Neural crest cell (in vitro differentiated cells): Measurements from ENCODE around the gene CYTH4. TPM values are rescaled to one million over a fixed set of nuclear protein-coding genes. Genes with fewer than 3 reads are reported as not detected.

Experiments
- DNase-seq: peaks from one replicate; pipeline ENCODE4 v3.0.0; 2021; ENCODE audit warnings: low read depth, mixed read lengths, low spot score
- H3K27ac Mint-ChIP-seq: one replicate; pipeline ENCODE4 v1.8.0; 2021; ENCODE audit warnings: mild to moderate bottlenecking, mixed read lengths; ENCODE audit not compliant: unreplicated experiment
- H3K27me3 Mint-ChIP-seq: 2 replicates; pipeline ENCODE4 v1.8.0; 2021; ENCODE audit warnings: low read depth, mild to moderate bottlenecking, mixed read lengths
- H3K36me3 Mint-ChIP-seq: 2 replicates; pipeline ENCODE4 v1.8.0; 2021; ENCODE audit warnings: low read depth, mild to moderate bottlenecking, mixed read lengths
- H3K4me1 Mint-ChIP-seq: 2 replicates; pipeline ENCODE4 v1.8.0; 2021; ENCODE audit warnings: mixed read lengths
- H3K4me3 Mint-ChIP-seq: one replicate; pipeline ENCODE4 v1.8.0; 2021; ENCODE audit warnings: mild to moderate bottlenecking, mixed read lengths
- H3K9me3 Mint-ChIP-seq: 2 replicates; pipeline ENCODE4 v1.8.0; 2021; ENCODE audit warnings: mixed read lengths
- CTCF ChIP-seq: fragments of 200-600 bp; sonication (generic); conservative IDR thresholded peaks from 2 replicates; pipeline ENCODE4 v1.5.0; 2021; ENCODE audit warnings: antibody characterized with exemption, mild to moderate bottlenecking
- total RNA-seq: library from RNA; stranded (reverse); gene quantifications from 2 replicates; pipeline ENCODE4 v1.2.1, GENCODE V29; 2021

CYTH4 gene
- total RNA-seq, 1 donor from 2014 or later: not detected

GRCh38 chr22:37254209-37254866, 28.0 kb upstream of the CYTH4 start:
- no peak for TF ChIP-seq CTCF
- Mint-ChIP-seq H3K4me3 (no peak overlapping the region), H3K27ac (no peak overlapping the region), H3K27me3 (peaks cover 45% of the 10 kb centered on the region), H3K36me3 (no peaks in the 10 kb centered on the region), H3K9me3 (no peaks in the 10 kb centered on the region), H3K4me1 (peaks cover 8% of the 10 kb centered on the region)
- no peak for DNase-seq

- no peaks in the 10 kb centered on the region for H3K36me3 Mint-ChIP-seq
- H3K27ac Mint-ChIP-seq: no peak overlapping the region
- H3K4me1 Mint-ChIP-seq: peaks cover 13% of the 10 kb centered on the region
- H3K9me3 Mint-ChIP-seq: no peaks in the 10 kb centered on the region
- peaks cover 50% of the 10 kb centered on the region for H3K27me3 Mint-ChIP-seq
- DNase-seq: no peak
- H3K4me3 Mint-ChIP-seq: no peak overlapping the region
- no peak for TF ChIP-seq CTCF
These were observed 27.5 kb upstream of the CYTH4 start for GRCh38 chr22:37254867-37255233.

GRCh38 chr22:37255558-37256006, 26.7 kb upstream of the CYTH4 start:
- Mint-ChIP-seq H3K27me3 (peaks cover 55% of the 10 kb centered on the region), H3K27ac (no peak overlapping the region), H3K9me3 (no peaks in the 10 kb centered on the region), H3K36me3 (no peaks in the 10 kb centered on the region), H3K4me3 (no peak overlapping the region), H3K4me1 (peaks cover 14% of the 10 kb centered on the region)
- TF ChIP-seq CTCF: no peak
- no peak for DNase-seq

GRCh38 chr22:37256075-37256726, 26.1 kb upstream of the CYTH4 start:
- no peak overlapping the region for H3K27ac Mint-ChIP-seq

More at GRCh38 chr22:37256075-37256726, 26.1 kb upstream of the CYTH4 start:
- H3K36me3 Mint-ChIP-seq: no peaks in the 10 kb centered on the region
- TF ChIP-seq CTCF: no peak
- no peaks in the 10 kb centered on the region for H3K9me3 Mint-ChIP-seq
- H3K27me3 Mint-ChIP-seq: peaks cover 60% of the 10 kb centered on the region
- H3K4me3 Mint-ChIP-seq: no peak overlapping the region
- DNase-seq: no peak
- peaks cover 14% of the 10 kb centered on the region for H3K4me1 Mint-ChIP-seq
